Measurements from ENCODE around the gene FBRSL1. TPM values are rescaled to one million over a fixed set of nuclear protein-coding genes. Genes with fewer than 3 reads are reported as not detected.
A peak's percentile ranks its signal among the peaks of the same experiment; 100 is the strongest.

FBRSL1 gene
- total and polyA plus RNA-seq, 2 donors (not counting 1 experiment from before 2014, with no cell fraction given), result 62.6 to 112 TPM

GRCh38 chr12:132476421-132476820 is 13.5 kb upstream of the FBRSL1 start:
- Histone ChIP-seq H3K4me3 (ENCODE audit: control extremely low read depth in 1 of 5, extremely low read depth in 1 of 5, insufficient read depth in 1 of 5, low read depth in 2 of 5, low read length in 4 of 5) (no peak overlapping the region), H3K36me3 (replicated peaks in 1 of 2; ENCODE audit: control extremely low read depth in 1 of 2, control insufficient read depth in 1 of 2, extremely low read depth in 1 of 2, insufficient read depth in 2 of 2, low read length in 1 of 2) (no peaks in the 10 kb centered on the region), H3K9me3 (ENCODE audit: control extremely low read depth in 1 of 3, control insufficient read depth in 2 of 3, insufficient read depth in 1 of 3, low read length in 2 of 3) (peaks cover 0 to 30% (median 0%) of the 10 kb centered on the region in 3 donors), H3K79me2 (ENCODE audit: control insufficient read depth, insufficient read depth, low read length) (peaks cover 4% of the 10 kb centered on the region), H4K20me1 (ENCODE audit: control insufficient read depth, insufficient read depth, low read length, poor library complexity, severe bottlenecking) (no peaks in the 10 kb centered on the region), H3K9ac (ENCODE audit: low read length) (no peak overlapping the region), H3K27ac (ENCODE audit: low read length in 2 of 2) (no peak overlapping the region), H3K4me1 (ENCODE audit: control insufficient read depth in 2 of 2, insufficient read depth in 2 of 2, low read length in 2 of 2) (peaks cover 26 to 75% of the 10 kb centered on the region in 2 donors), H3K4me2 (replicated peaks; ENCODE audit: low read depth, low read length, poor library complexity, severe bottlenecking) (peak overlapping the region; percentile 63), H2AFZ (ENCODE audit: insufficient read depth, low read depth, low read length, poor library complexity, severe bottlenecking) (no peak overlapping the region), H3K27me3 (replicated peaks in 1 of 4; ENCODE audit: control extremely low read depth in 1 of 4, control insufficient read depth in 3 of 4, insufficient read depth in 4 of 4, low read length in 3 of 4) (no peaks in the 10 kb centered on the region)
- ChIA-PET CTCF (interaction anchor here (2.5 kb wide), 1 partner anchor 61 kb away, joined by 12 read pairs; no protein-coding TSS in a partner anchor), POLR2A (interaction anchor here (1.1 kb wide), 1 partner anchor 61 kb away, joined by 3 read pairs; no protein-coding TSS in a partner anchor)
- peaks cover 47% of the 10 kb centered on the region for H3K4me1 Mint-ChIP-seq
- DNase-seq (no peak), ATAC-seq (ENCODE audit: low read depth) (no peak)
- WGBS (ENCODE audit: insufficient coverage), result 75% methylated on average over 18 of the region's 18 CpGs
- TF ChIP-seq CTCF (IDR thresholded peaks at IDR 0.05), result no peak
- no peak for TF ChIP-seq EZH2 (IDR thresholded peaks at IDR 0.05; ENCODE audit: borderline replicate concordance, insufficient read depth, low read depth, low read length, poor library complexity, severe bottlenecking)
- intact Hi-C loops (cut with micrococcal nuclease), result no loop called here
- H3K4me3 Mint-ChIP-seq, result peak overlapping the region; percentile 56
- peak overlapping the region; percentile 46 for H3K27ac Mint-ChIP-seq
- H3K9me3 Mint-ChIP-seq (ENCODE audit: insufficient read depth), result no peaks in the 10 kb centered on the region
- no peaks in the 10 kb centered on the region for H3K27me3 Mint-ChIP-seq

GRCh38 chr12:132477017-132477702 is 12.8 kb upstream of the FBRSL1 start:
- peak; percentile 52 for DNase-seq

More at GRCh38 chr12:132477017-132477702, 12.8 kb upstream of the FBRSL1 start:
- no peak overlapping the region for H2AFZ ChIP-seq (ENCODE audit: insufficient read depth, low read depth, low read length, poor library complexity, severe bottlenecking)
- H3K4me1 ChIP-seq (ENCODE audit: control insufficient read depth in 2 of 2, insufficient read depth in 2 of 2, low read length in 2 of 2), result peaks cover 30 to 75% of the 10 kb centered on the region in 2 donors
- ATAC-seq (ENCODE audit: low read depth), result peak; percentile 28
- no peaks in the 10 kb centered on the region for H3K36me3 ChIP-seq (replicated peaks in 1 of 2; ENCODE audit: control extremely low read depth in 1 of 2, control insufficient read depth in 1 of 2, extremely low read depth in 1 of 2, insufficient read depth in 2 of 2, low read length in 1 of 2)
- H3K79me2 ChIP-seq (ENCODE audit: control insufficient read depth, insufficient read depth, low read length), result peaks cover 4% of the 10 kb centered on the region
- Mint-ChIP-seq H3K4me3 (peak overlapping the region; percentile 19), H3K4me1 (peaks cover 48% of the 10 kb centered on the region), H3K27me3 (no peaks in the 10 kb centered on the region), H3K9me3 (ENCODE audit: insufficient read depth) (no peaks in the 10 kb centered on the region), H3K27ac (peak overlapping the region; percentile 46)
- H3K27ac ChIP-seq (ENCODE audit: low read length in 2 of 2), result no peak overlapping the region
- ChIA-PET POLR2A (interaction anchor here (0.5 to 1.1 kb wide), 4 partner anchors 10 to 95 kb away, joined by 3 to 6 read pairs (median 4); no protein-coding TSS in a partner anchor), CTCF (interaction anchor here (2.5 kb wide), 1 partner anchor 62 kb away, joined by 12 read pairs; no protein-coding TSS in a partner anchor)
- TF ChIP-seq CTCF (IDR thresholded peaks at IDR 0.05) (no peak), EZH2 (IDR thresholded peaks at IDR 0.05; ENCODE audit: borderline replicate concordance, insufficient read depth, low read depth, low read length, poor library complexity, severe bottlenecking) (no peak)
- H3K4me3 ChIP-seq (ENCODE audit: control extremely low read depth in 1 of 5, extremely low read depth in 1 of 5, insufficient read depth in 1 of 5, low read depth in 2 of 5, low read length in 4 of 5), result no peak overlapping the region
- no peaks in the 10 kb centered on the region for H4K20me1 ChIP-seq (ENCODE audit: control insufficient read depth, insufficient read depth, low read length, poor library complexity, severe bottlenecking)
- H3K9ac ChIP-seq (ENCODE audit: low read length), result no peak overlapping the region
- intact Hi-C loops (cut with micrococcal nuclease), result no loop called here
- 15% methylated on average over 13 of the region's 14 CpGs for WGBS (ENCODE audit: insufficient coverage)
- H3K9me3 ChIP-seq (ENCODE audit: control extremely low read depth in 1 of 3, control insufficient read depth in 2 of 3, insufficient read depth in 1 of 3, low read length in 2 of 3), result peaks cover 0 to 30% (median 0%) of the 10 kb centered on the region in 3 donors
- H3K4me2 ChIP-seq (replicated peaks; ENCODE audit: low read depth, low read length, poor library complexity, severe bottlenecking), result peak overlapping the region; percentile 63
- no peaks in the 10 kb centered on the region for H3K27me3 ChIP-seq (replicated peaks in 1 of 4; ENCODE audit: control extremely low read depth in 1 of 4, control insufficient read depth in 3 of 4, insufficient read depth in 4 of 4, low read length in 3 of 4)
